Right atrium auricular region (tissue), 2 donors: ENCODE measurements around the gene SIAH3. TPM values are rescaled to one million over a fixed set of nuclear protein-coding genes. Genes with fewer than 3 reads are reported as not detected.
"Not testable (repeated sequence)": the region's sequence is repeated elsewhere in the genome, so short reads cannot be mapped to it uniquely, and the experiment has no call there.

ENCODE experiments used
- DNase-seq: peaks from one replicate; pipeline ENCODE4 v3.0.0-alpha.2; 2019; ENCODE audit warnings: low spot score
- H3K27ac ChIP-seq, 2 donors: fragments of 200-600 bp; sonication (generic); 1 replicate in 1 of 2; 2 replicates in 1 of 2; pipeline ENCODE4 v1.5.1; 2016 to 2019
- H3K27me3 ChIP-seq, 2 donors: fragments of 200-600 bp; sonication (generic); one replicate each; pipeline versions ENCODE4 v1.5.1 to v1.6.0; 2017 to 2019
- H3K36me3 ChIP-seq: fragments of 200-600 bp; sonication (generic); one replicate; pipeline ENCODE4 v1.5.1; 2016
- H3K4me1 ChIP-seq, 2 donors: fragments of 200-600 bp; sonication (generic); one replicate each; pipeline versions ENCODE4 v1.5.1 to v1.6.0; 2017 to 2019
- H3K4me3 ChIP-seq, 2 donors: fragments of 200-600 bp; sonication (generic); 1 replicate in 1 of 2; 2 replicates in 1 of 2; pipeline ENCODE4 v1.5.1; 2017 to 2019; ENCODE audit warnings: mild to moderate bottlenecking in 1 of 2, moderate library complexity in 1 of 2
- H3K9me3 ChIP-seq, 2 donors: fragments of 200-600 bp; sonication (generic); one replicate each; pipeline ENCODE4 v1.5.1; 2019
- total RNA-seq, 2 donors: library from RNA; depleted of rRNA; stranded (reverse); fragments of >200 nt; gene quantifications; one replicate each; pipeline ENCODE4 v1.1.0, GENCODE V29; 2016
- TF ChIP-seq, protein P1 (sequence below), 2 donors: fragments of 200-600 bp; sonication (generic); IDR thresholded peaks; one replicate each; pipeline ENCODE4 v1.5.1; 2019; ENCODE audit warnings: antibody characterized with exemption in 2 of 2

Gene SIAH3
- total RNA-seq, 2 donors from 2014 or later: not detected

DNA sequence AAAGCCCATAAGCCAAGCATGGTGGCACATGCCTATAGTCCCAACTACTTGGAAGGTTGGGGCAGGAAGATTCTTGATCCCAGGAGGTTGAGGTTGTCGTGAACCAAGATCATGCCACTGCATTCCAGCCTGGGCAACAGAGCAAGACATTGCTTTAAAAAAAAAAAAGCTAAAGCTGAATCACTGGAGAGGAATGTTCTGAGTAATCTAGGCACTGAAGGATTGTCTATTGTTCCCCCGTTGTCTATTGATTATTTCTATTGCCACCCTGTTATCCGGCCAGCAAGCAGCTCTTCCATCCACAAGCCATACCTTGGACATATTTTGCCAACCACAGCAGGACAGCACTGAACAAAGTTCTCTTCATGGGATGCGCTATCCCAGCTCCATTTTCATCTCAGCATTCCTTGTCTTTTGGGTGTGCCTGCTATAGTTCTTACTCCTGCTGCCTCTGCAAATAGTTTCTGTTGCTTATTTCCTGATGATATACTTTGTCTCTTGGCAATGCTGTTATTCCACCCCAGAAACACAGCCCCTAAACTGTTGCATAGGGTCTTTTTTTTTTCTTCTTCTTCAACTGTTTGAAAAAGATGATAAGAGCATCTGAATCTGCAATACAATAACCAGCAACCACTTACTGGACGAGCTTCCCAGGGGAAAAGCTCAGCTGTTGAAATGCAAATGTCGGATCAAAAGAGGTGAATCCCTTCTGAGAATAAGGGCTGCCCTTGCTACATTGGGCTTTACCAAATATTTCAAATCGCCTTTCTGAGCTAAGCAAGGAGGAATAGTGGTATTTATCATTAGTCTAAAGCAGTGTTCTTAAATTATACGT lies 22.2 kb upstream of the SIAH3 start:
- TF ChIP-seq, protein P1, sequence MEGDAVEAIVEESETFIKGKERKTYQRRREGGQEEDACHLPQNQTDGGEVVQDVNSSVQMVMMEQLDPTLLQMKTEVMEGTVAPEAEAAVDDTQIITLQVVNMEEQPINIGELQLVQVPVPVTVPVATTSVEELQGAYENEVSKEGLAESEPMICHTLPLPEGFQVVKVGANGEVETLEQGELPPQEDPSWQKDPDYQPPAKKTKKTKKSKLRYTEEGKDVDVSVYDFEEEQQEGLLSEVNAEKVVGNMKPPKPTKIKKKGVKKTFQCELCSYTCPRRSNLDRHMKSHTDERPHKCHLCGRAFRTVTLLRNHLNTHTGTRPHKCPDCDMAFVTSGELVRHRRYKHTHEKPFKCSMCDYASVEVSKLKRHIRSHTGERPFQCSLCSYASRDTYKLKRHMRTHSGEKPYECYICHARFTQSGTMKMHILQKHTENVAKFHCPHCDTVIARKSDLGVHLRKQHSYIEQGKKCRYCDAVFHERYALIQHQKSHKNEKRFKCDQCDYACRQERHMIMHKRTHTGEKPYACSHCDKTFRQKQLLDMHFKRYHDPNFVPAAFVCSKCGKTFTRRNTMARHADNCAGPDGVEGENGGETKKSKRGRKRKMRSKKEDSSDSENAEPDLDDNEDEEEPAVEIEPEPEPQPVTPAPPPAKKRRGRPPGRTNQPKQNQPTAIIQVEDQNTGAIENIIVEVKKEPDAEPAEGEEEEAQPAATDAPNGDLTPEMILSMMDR (IDR thresholded peaks at IDR 0.05): no peak
- Histone ChIP-seq H3K4me3 (no peak overlapping the region), H3K27me3 (no peaks in the 10 kb centered on the region), H3K9me3 (no peaks in the 10 kb centered on the region), H3K36me3 (no peaks in the 10 kb centered on the region), H3K27ac (no peak overlapping the region), H3K4me1 (no peaks in the 10 kb centered on the region)
- DNase-seq: no peak

DNA sequence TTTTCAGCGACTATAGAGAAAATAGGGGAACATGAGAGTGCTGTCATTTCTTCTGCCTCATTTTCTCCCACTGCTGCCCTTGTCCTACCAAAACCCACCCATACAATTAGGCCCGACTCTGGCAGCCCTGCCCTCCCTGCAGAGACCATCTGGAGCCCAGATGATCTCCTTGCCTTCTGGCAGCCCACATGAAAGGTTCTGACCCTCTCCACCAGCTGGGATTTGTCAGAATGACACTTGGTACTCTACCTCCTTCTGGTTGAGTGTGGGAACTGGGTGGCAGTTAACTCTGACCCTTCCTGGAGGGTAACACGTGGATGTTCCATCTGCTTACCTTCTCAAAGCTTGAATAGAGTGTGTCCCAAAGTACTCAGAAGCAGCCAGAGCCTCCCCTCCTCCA lies 21.0 kb upstream of the SIAH3 start:
- no peaks in the 10 kb centered on the region for H3K27me3 ChIP-seq
- TF ChIP-seq, protein P1 (IDR thresholded peaks at IDR 0.05): no peak
- H3K27ac ChIP-seq: no peak overlapping the region
- H3K9me3 ChIP-seq: no peaks in the 10 kb centered on the region
- H3K4me3 ChIP-seq: no peak overlapping the region
- no peaks in the 10 kb centered on the region for H3K36me3 ChIP-seq
- no peaks in the 10 kb centered on the region for H3K4me1 ChIP-seq
- no peak for DNase-seq

DNA sequence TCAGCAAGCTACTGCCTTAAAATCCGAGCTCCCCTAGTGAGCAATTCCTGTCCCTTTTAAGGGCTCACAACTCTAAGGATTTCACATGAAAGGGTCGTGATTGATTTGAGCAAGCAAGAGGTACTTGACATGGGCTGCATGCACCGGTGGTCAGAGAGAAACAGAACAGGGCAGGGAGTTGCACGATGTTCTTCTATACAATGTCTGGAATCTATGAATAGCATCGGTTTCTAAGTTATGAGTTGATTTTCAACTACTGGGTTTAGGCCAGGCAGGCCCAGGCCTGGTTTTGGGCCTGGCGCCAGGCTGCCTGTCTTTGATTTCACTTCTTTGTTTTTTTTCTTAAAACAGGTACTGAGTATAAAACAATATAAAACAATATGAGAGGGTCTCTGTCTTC lies 19.6 kb upstream of the SIAH3 start:
- H3K4me3 ChIP-seq, H3K4me1 ChIP-seq, H3K9me3 ChIP-seq, H3K27ac ChIP-seq, H3K36me3 ChIP-seq, H3K27me3 ChIP-seq, DNase-seq: not testable (repeated sequence)

DNA sequence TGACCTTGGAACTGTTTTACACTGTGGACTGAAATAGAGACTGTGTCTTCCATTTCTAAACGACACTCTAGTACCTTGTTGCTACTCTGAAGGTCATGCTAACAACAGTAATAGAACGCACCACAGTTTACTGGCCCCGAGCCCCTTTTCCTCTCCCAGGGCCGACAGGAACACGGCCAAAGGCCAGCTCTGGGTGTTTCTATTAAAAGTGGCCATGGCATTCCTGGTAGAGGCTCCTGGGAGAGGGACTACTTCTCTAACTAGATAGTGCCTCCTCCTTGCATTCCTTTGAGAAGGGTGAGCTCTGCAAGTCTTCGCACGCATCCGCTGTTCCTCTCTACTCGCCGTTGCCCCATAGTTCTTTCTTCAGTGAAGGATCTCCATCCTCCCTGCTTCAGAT lies 18.7 kb upstream of the SIAH3 start:
- no peak overlapping the region for H3K27ac ChIP-seq
- no peak for DNase-seq
- H3K36me3 ChIP-seq: no peaks in the 10 kb centered on the region
- H3K27me3 ChIP-seq: no peaks in the 10 kb centered on the region
- TF ChIP-seq, protein P1 (IDR thresholded peaks at IDR 0.05): no peak
- no peaks in the 10 kb centered on the region for H3K4me1 ChIP-seq
- H3K4me3 ChIP-seq: no peak overlapping the region
- H3K9me3 ChIP-seq: no peaks in the 10 kb centered on the region

DNA sequence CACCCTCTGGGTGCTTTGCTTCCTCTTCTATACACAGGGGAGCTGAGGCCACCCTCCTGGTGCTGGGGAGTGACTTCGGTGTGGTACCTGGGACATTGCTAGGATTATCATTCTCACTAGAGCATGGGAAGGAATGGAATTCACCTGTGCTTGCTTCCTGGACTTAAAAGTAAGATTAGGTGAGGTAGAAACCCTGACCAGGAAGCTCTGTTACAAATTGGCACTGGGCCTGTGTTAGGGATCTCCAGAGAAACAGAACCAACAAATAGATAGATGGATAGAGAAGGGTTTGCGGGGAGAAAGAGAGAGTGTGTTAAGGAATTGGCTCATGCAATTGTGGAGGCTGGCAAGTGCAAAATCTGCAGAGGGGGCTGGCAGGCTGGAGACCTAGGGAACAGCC lies 13.9 kb upstream of the SIAH3 start:
- Histone ChIP-seq H3K27ac (no peak overlapping the region), H3K36me3 (no peaks in the 10 kb centered on the region), H3K4me1 (no peaks in the 10 kb centered on the region), H3K9me3 (no peaks in the 10 kb centered on the region), H3K4me3 (no peak overlapping the region), H3K27me3 (no peaks in the 10 kb centered on the region)
- DNase-seq: no peak
- TF ChIP-seq, protein P1 (IDR thresholded peaks at IDR 0.05): no peak

DNA sequence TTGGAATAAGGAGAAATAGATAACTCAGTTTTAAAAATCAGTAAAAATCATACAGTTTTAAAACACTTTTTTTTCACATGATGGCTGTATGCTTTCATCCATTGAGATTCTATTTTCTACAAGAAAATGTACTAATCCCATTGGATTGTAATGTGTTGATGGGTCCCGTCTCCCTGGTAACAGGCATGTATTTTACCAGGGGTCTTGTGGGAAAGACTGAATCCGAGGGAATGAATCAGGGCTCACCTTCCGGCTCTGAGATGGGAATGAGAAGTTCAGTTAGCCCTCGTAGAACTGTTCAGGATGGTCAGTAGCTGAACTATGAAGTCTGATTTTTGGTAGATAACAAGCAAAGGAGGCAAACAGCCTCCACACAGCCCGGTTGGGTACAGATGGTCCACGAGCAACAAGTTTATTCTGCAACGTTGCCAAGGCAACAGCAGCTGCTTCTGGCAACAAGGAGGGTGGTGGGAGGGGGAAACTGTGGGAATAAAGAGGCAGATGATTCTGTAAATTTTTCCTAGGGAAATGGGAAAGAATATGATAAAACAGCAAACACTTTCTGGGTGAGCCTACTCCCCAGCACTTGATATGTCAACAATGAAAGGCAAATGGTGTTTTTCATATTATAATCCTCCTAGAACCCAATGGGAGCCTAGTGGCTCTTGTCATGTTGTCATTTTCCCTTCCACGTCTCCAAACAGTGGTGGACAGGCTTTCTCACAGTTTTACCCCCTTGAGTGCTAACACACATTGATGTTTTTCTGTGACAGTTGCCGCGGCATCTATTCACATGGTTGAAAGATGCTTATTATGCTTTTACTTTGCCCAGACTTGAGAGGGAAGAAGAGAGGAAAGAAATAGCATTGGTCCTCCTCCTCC lies 12.4 kb upstream of the SIAH3 start:
- DNase-seq: no peak
- H3K4me1 ChIP-seq: no peaks in the 10 kb centered on the region
- TF ChIP-seq, protein P1 (IDR thresholded peaks at IDR 0.05): no peak

More for the DNA sequence above, 12.4 kb upstream of the SIAH3 start:
- Histone ChIP-seq H3K27ac (no peak overlapping the region), H3K9me3 (no peaks in the 10 kb centered on the region), H3K27me3 (no peaks in the 10 kb centered on the region), H3K4me3 (no peak overlapping the region), H3K36me3 (no peaks in the 10 kb centered on the region)
